PC-9 (cell line): ENCODE results near the gene SCN7A.

Source experiments
- EZH2 ChIP-seq: fragments of 200-600 bp; sonication (generic); IDR thresholded peaks from 2 replicates; pipeline ENCODE4 v1.8.0; 2017; ENCODE audit warnings: antibody characterized with exemption, low read depth
- TF ChIP-seq, protein P1 (sequence below): fragments of 200-600 bp; sonication (generic); conservative IDR thresholded peaks from 2 replicates; pipeline ENCODE4 v1.6.1; 2017; ENCODE audit warnings: mixed run types, antibody characterized with exemption, mild to moderate bottlenecking, moderate library complexity

DNA sequence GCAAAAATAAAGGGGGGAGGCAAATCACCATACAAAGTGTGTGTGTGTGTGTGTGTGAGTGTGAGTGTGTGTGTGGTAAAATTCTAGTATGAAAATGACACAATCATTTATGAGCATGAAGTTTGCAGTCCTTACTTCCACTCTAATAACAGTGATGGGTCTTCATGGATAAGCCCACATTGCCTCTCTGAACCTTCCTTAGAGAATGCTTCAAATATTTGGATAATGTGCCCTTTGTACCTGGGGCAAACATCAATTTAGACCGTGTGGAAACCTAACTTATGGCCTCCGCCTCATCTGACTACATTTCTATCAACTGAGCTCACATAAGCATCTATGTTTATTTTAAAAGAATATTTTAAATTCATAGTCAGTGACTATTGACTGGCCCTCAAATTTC is 122.0 kb downstream of the SCN7A start:
- no peak for TF ChIP-seq EZH2
- TF ChIP-seq, protein P1, sequence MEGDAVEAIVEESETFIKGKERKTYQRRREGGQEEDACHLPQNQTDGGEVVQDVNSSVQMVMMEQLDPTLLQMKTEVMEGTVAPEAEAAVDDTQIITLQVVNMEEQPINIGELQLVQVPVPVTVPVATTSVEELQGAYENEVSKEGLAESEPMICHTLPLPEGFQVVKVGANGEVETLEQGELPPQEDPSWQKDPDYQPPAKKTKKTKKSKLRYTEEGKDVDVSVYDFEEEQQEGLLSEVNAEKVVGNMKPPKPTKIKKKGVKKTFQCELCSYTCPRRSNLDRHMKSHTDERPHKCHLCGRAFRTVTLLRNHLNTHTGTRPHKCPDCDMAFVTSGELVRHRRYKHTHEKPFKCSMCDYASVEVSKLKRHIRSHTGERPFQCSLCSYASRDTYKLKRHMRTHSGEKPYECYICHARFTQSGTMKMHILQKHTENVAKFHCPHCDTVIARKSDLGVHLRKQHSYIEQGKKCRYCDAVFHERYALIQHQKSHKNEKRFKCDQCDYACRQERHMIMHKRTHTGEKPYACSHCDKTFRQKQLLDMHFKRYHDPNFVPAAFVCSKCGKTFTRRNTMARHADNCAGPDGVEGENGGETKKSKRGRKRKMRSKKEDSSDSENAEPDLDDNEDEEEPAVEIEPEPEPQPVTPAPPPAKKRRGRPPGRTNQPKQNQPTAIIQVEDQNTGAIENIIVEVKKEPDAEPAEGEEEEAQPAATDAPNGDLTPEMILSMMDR = no peak
